K562 (cell line): ENCODE measurements around the gene SCTR. TPM values are rescaled to one million over a fixed set of nuclear protein-coding genes. Genes with fewer than 3 reads are reported as not detected.

Source experiments
- polyA plus RNA-seq, 8 experiments: library from polyadenylated mRNA; depleted of rRNA in 4 of 8; stranded (reverse) in 5 of 8; unstranded in 3 of 8; fragments of >200 nt; fragmentation: Nextera tagmentation in 2 of 8; fragmentation: Illumina TruSeq in 1 of 8; extraction: Ambion mirVana in 2 of 8; extraction: Trizol in 1 of 8; gene quantifications; 2 replicates each; pipeline versions ENCODE4 v1.2.1 to v1.2.3, GENCODE V29; 2011 to 2014; ENCODE audit warnings: inconsistent platforms in 1 of 8, missing spikeins in 1 of 8
- total RNA-seq, 7 experiments: library from RNA; depleted of rRNA in 6 of 7; stranded (reverse); fragments of >200 nt in 6 of 7; fragmentation: Illumina TruSeq in 2 of 7; extraction: Trizol in 2 of 7; gene quantifications; 2 replicates each; pipeline versions ENCODE4 v1.2.1 to v1.2.3, GENCODE V29; 2011 to 2021; ENCODE audit warnings: low replicate concordance in 1 of 7
- TF ChIP-seq, protein P1 (sequence below): fragments of 450-650 bp; IDR thresholded peaks from 2 replicates; pipeline ENCODE4 v1.6.1; 2016; ENCODE audit warnings: mild to moderate bottlenecking, moderate library complexity

SCTR gene
- total and polyA plus RNA-seq, 9 of the 15 experiments (the other 6 are each of a cell fraction or from before 2014, with no cell fraction given) = not detected

DNA sequence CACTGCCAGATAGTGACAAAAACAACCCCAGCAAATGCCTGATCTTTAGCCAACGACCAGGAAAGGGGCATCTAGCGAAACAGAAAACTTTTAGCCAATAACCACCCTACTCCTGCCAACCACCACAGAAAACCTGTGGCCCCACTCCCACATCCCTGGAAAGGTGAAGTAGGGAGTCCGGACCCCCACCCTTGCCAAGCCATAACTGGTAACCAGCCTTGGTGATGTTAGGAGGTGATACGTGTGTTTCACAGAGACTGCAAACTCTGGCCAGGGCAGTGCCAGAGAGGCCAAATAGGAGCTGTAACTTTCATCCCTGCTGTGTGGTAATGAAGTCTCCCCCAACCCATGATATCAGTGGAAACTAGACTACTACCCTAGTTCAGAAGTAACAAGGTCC, 27.6 kb downstream of the SCTR start (continued):
- TF ChIP-seq, protein P1, sequence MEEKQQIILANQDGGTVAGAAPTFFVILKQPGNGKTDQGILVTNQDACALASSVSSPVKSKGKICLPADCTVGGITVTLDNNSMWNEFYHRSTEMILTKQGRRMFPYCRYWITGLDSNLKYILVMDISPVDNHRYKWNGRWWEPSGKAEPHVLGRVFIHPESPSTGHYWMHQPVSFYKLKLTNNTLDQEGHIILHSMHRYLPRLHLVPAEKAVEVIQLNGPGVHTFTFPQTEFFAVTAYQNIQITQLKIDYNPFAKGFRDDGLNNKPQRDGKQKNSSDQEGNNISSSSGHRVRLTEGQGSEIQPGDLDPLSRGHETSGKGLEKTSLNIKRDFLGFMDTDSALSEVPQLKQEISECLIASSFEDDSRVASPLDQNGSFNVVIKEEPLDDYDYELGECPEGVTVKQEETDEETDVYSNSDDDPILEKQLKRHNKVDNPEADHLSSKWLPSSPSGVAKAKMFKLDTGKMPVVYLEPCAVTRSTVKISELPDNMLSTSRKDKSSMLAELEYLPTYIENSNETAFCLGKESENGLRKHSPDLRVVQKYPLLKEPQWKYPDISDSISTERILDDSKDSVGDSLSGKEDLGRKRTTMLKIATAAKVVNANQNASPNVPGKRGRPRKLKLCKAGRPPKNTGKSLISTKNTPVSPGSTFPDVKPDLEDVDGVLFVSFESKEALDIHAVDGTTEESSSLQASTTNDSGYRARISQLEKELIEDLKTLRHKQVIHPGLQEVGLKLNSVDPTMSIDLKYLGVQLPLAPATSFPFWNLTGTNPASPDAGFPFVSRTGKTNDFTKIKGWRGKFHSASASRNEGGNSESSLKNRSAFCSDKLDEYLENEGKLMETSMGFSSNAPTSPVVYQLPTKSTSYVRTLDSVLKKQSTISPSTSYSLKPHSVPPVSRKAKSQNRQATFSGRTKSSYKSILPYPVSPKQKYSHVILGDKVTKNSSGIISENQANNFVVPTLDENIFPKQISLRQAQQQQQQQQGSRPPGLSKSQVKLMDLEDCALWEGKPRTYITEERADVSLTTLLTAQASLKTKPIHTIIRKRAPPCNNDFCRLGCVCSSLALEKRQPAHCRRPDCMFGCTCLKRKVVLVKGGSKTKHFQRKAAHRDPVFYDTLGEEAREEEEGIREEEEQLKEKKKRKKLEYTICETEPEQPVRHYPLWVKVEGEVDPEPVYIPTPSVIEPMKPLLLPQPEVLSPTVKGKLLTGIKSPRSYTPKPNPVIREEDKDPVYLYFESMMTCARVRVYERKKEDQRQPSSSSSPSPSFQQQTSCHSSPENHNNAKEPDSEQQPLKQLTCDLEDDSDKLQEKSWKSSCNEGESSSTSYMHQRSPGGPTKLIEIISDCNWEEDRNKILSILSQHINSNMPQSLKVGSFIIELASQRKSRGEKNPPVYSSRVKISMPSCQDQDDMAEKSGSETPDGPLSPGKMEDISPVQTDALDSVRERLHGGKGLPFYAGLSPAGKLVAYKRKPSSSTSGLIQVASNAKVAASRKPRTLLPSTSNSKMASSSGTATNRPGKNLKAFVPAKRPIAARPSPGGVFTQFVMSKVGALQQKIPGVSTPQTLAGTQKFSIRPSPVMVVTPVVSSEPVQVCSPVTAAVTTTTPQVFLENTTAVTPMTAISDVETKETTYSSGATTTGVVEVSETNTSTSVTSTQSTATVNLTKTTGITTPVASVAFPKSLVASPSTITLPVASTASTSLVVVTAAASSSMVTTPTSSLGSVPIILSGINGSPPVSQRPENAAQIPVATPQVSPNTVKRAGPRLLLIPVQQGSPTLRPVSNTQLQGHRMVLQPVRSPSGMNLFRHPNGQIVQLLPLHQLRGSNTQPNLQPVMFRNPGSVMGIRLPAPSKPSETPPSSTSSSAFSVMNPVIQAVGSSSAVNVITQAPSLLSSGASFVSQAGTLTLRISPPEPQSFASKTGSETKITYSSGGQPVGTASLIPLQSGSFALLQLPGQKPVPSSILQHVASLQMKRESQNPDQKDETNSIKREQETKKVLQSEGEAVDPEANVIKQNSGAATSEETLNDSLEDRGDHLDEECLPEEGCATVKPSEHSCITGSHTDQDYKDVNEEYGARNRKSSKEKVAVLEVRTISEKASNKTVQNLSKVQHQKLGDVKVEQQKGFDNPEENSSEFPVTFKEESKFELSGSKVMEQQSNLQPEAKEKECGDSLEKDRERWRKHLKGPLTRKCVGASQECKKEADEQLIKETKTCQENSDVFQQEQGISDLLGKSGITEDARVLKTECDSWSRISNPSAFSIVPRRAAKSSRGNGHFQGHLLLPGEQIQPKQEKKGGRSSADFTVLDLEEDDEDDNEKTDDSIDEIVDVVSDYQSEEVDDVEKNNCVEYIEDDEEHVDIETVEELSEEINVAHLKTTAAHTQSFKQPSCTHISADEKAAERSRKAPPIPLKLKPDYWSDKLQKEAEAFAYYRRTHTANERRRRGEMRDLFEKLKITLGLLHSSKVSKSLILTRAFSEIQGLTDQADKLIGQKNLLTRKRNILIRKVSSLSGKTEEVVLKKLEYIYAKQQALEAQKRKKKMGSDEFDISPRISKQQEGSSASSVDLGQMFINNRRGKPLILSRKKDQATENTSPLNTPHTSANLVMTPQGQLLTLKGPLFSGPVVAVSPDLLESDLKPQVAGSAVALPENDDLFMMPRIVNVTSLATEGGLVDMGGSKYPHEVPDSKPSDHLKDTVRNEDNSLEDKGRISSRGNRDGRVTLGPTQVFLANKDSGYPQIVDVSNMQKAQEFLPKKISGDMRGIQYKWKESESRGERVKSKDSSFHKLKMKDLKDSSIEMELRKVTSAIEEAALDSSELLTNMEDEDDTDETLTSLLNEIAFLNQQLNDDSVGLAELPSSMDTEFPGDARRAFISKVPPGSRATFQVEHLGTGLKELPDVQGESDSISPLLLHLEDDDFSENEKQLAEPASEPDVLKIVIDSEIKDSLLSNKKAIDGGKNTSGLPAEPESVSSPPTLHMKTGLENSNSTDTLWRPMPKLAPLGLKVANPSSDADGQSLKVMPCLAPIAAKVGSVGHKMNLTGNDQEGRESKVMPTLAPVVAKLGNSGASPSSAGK = no peak
